NCI-H510A treated with DMSO at 0.1 percent for 48 hours (cell line): ENCODE results near the gene CP.
"Not testable (repeated sequence)": the region's sequence is repeated elsewhere in the genome, so short reads cannot be mapped to it uniquely, and the experiment has no call there.

ENCODE experiments used
- DNase-seq: peaks from one replicate; lab custom pipeline; 2025; lab: John Stamatoyannopoulos, UW

The CP gene

DNA sequence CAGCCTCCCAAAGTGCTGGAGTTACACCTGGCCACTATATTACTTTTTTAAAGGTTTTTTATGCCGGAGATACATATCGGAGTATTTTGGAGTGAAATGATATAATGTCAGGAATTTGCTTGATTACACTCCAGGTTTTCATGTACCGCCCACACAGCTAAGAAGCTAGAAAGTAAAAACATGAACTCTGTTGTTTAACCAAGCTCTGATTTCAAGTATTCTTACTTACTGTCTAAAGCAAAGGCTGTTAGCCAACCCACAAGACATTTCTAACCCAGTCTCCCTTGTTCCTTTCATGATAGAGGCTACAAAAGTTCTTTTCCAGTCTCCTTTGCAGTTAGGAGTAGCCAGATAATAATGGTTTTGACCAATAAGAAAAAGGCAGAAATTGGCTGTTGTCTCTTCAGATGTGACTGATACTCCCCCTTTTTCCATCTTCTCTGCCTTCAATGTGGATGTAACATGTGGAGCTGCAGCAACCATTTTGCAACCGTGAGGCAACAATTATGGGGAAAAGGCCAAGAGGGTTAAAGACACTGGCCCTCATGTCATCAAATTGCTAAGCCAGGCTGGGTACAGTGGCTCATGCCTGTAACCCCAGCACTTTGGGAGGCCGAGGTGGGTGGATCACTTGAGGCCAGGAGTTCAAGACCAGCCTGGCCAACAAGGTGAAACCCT lies 6.1 kb upstream of the CP start:
- no peak for DNase-seq

DNA sequence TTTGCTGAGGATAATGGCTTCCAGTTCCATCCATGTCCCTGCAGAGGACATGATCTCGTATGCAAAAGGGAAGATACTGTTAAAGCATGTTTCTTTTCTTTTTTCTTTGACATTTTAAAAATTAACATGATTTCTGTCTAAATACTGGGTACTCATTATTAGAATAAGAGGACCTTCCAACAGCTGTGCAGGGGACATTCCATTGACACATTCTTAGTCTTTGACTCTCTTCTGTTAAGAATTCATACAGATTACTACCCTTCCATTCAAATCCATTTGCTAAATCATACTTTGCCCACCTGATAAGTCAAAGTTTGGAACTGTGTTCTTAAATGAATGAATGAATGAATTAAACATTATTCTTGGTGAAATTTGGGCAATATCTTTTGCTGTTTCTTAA lies 5.1 kb upstream of the CP start:
- no peak for DNase-seq

DNA sequence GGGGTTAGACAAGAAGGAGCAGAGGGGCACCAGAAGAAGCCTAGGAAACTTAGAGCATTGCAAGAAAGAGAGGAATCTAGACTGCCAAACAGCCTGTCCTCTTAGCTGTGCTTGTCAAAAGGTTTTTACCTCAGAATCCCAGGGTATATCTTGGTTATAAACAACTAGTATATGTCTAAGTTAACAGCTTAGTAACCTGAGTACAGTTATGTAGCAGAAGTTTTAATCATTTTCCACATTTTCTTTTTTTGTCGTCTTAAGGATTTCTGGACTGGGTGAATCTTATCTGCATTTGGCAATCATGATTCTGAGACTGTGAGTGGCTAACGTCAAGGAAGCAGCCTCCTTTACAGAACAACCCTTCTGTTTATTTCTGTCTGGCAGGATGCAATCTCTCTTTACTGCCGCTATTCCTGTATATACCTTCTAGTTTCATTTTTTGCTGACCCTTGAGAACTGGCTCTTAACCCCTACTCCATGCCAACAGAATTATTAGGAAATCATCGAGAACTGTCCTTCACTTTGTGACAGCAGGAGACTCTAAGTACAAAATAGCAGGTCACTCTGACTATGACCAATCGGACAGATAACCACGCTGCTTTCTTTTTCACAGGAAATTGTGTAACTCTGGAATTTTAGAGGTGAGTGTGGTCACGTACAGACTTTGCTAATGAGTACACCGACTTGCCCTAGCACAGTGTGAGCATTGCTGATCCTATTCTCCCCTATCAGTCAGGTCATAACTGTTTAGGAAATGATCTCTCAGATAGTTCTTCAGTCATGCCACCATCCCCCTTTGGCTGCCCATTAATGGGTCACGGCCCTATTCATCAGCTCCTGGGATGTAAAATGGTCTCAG lies 3.3 kb upstream of the CP start:
- no peak for DNase-seq

DNA sequence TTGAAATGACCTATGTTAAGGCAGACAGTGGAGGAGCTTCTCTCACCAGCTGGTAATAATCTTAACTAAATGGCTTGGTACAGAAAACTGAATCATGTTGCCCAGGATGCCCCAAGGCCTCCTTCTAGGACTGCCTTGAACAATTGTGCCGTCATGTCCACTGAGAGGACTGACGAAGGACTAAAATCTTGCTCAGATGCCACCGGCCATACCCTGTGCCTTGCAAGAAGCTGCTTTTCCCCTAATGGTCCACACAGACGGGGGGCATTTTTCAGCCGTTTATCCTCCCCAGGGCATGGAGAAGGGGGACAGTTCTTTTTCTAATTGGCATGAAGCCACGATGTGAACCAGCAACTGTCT lies 1.8 kb upstream of the CP start:
- no peak for DNase-seq

DNA sequence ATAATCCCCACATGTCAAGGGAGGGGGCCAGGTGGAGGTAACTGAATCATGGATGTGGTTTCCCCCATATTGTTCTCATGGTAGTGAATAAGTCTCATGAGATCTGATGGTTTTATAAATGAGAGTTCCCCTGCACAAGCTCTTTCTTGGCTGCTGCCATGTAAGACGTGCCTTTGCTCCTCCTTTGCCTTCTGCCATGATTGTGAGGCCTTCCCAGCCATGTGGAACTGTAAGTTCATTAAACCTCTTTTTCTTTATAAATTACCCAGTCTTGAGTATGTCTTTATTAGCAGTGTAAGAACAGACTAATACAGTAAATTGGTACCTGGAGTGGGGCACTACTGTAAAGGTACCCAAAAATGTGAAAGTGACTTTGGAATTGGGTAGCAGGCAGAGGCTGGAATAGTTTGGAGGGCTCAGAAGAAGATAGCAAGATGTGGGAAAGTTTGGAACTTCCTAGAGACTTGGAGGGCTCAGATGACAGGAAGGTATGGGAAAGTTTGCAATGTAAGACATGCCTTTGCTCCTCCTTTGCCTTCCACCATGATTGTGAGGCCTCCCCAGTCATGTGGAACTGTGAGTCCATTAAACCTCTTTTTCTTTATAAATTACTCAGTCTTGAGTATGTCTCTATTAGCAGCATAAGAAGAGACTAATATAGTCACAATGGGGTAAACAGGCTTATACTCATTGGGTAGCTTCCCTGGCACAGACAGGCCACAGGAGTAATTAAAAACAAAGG lies 2.1 kb downstream of the CP start:
- DNase-seq = not testable (repeated sequence)

DNA sequence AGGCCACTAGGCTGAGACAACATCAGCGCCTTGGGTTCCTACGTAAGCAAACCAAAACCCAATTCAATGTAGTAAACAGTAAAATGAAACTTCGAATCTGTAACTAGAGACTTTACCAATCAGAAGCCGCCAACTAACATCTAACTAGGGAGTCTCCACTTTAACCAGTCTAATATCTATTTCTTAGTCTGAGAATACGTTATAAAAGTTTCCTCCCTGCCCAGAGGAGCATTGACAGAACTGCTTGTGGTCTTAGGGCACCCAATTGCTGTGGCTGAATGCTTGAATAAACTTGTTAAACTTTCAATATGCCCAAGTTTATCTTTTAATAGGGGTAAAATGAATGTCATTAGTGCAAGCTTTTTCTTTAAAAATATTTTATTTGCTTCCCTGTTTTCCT lies 4.3 kb downstream of the CP start:
- no peak for DNase-seq

DNA sequence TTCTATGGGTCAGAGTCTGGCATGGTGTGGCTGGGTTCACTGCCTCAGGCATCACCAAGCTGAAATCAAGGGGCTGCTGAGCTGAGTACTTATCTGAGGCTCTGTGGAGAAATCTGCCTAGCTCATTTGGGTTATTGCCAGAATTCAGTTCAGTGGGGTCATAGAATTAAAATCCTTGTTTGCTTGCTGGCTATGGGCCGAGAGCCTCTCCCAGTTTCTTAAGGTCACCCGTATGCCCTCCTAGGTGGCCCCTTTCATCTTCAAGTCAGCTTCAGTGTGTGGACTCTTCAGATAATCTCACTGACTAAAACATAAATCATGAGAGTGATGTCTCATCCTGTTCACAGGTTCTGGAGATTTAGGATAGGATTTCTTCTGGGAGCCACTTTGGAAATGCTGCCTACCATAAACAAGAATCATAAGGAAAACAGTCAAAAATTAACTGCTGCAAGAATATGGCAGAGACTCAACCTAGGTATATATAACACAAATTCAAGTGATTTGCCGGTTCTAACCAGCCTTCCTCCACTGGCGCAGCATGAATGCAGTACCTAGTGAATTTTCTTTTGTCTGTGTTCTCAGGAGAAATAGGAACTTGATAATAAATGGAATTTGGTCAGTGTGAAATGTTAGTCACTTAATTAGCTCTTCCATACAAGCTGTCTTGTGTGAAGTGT lies 5.3 kb downstream of the CP start:
- no peak for DNase-seq

DNA sequence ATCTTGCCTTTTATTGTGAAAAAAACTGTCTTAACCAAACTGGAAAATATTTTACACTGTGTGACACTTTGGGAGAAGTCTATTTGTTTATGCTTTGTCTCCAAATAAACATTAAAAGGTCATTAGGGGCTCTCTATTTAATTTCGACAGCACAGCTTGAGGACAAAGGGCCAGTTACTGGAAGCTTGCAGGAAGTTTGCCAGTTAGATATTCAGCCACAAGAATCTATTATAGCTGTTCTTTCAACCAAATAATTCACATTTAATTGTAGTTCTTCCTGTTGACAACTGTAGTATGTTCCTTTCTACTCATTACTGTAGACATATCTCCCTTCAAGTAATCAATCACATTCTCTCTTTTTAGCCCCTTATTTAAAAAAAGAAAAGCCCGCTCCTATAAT lies 6.1 kb downstream of the CP start:
- no peak for DNase-seq

DNA sequence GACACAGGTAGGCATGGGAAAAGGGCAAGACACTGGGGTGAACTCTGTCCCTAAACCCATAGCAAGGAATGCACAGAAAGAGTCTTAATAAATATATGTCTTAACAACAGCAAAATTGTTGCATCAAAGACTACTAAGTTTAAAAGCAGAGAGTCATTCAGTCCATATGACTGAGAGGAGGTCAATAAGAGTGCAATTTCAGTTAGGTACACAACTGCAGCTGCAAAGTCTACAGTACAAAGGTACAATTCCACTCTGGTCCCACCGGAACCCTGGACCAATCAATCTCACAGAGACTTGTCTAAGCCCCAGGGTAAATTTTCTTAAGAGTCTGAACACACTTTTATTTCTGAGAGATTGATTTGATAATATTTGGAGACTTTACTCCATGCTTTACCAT lies 6.9 kb downstream of the CP start:
- no peak for DNase-seq

DNA sequence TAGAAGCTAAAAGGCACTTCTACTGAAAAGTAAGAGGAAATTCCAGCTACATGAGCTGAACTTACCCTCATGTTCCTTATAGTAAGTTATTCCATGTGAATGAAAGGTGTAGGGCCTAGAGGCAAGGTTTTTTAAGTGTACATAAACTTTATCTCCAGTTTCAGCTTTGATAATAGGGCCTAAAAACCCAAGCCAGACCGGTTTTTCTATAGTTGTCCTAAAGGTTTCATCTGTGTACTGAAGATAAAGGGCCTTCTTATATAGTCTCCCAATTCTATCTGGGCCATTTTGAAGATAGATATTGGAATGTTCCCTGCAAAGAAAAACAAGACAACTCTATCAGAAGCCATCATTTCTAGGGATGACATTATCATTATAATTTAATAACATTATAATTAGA lies 9.2 kb downstream of the CP start:
- DNase-seq = no peak

DNA sequence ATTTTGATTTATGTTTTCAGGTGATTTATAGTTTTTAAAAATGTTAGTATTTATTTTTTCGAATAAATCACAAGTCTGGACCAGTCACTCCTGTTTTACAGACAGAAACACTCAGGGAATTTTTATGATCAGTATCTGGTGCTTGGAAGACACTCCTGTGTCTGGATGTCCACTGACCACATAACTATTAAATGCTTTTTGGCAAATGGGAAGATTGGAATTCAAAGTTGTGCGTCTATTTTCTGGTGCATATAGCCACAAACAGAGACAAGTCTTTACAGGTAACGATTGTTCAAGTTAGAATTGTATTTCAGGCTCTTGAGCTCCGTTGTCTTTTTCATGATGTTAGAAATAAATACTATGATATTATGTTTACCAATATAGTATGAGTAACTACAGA lies 12.2 kb downstream of the CP start:
- no peak for DNase-seq

DNA sequence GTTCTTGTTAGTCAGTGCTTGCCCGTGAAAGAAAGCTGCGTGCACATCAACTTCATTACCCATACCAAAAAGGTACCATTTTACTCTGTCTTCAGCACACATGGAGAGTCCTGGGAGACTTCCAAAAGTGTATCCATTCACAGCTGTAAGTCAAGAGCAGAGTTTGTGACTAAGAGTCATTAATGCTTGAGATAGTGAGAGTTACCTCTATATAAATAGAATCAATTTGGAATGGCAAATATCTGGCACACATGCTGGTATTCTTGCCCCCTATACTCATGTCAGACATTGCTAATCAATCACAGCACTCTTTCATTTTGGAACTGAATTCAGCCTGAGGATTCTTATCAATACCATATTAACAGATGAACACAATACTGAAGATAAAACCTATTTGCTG lies 14.2 kb downstream of the CP start:
- no peak for DNase-seq

DNA sequence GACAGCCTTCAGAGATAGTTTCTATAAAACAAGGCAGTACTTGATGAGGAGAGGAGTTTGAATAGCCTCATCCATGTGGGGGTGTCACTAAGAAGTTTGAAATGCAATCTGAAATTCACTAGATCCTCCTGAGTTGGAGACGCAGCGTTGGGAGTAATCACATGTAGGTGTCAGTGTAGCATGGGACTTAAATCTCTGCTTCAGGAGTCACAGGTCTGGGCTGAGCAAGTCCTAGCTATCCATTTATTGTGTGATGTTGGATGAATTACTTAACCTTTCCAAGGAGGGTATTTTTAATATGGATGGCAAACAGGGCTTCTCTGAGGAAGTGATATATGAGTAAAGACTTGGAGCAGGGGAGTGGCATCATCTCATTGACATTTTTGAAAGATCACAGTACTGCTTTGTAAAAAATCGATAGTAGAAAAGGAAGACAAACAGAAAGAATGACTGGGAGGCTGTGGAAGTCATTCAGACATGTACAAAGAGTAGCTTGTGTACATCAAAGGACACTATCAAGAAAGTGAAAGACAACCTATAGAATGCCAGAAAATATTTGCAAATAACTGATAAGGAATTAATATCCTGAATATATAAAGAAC lies 17.1 kb downstream of the CP start:
- no peak for DNase-seq

DNA sequence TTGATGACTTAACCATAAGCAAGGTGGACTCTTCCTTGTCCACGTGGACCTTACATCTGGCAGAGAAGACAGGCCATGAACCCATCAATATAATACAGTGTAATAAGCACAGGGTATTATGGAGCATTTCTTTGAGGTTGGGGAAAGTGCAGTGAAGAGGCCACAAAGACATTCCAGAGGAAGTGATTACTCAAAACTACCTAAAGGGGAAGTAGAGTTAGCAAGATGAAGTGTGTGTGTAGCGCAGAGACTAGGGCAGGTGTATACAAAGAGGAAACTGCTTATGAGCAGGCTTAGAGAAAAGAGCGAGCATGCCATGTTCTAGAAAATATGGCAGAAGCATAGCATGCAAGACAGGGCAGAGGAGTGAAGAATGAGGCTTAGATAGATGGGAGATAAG lies 17.9 kb downstream of the CP start:
- no peak for DNase-seq

DNA sequence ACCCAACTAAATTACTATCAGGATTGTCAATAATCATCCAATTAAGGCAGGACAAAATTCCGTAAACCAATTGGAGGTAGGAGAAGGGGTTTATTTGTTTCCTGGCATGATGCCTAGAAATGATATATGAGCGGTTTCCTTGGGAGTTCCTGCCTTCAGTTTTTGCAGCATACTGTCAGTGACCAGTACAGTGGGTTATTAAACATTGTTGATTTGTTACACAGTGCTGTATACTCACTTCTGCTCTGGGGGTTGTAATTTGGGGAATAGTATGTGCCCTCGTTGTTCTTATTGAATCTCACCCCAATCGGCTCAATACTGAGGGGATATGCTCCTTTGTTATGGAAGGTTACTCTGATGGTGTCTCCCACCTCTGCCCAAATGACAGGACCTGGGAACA lies 22.2 kb downstream of the CP start:
- peak; percentile 72 for DNase-seq

DNA sequence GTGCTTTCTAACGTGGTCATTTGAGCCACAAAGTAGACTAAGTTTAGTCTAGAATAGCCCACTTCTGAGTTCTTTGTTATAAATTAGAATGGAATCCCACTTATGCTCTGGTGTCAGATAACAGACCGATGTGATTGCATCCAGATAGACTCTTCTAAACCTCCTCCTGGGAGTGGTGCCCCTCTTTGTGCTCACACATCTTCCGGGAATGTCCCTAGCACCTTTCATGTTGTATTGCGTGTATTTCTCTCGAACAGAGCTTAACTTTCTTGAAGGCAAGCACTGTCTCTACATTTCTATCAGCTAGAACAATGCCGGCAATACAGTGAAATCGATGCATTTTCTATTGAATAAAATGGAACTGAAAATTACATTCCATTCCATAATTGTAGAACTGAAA lies 23.0 kb downstream of the CP start:
- peak; percentile 26 for DNase-seq

DNA sequence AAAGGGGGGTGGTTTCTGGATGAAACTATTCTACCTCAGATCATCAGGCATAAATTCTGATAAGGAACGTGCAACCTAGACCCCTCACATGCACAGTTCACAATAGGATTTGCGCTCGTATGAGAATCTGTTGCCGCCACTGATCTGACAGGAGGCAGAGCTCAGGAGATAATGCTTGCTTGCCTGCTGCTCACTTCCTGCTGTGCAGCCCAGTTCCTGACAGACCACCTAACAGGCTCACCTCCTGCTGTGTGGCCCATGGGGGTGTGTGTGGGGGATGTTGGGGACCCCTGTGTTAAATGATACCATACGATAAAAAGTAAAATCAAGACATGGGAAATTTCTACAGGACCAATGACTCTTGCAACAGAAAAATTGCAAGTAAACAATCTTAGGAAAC lies 24.0 kb downstream of the CP start:
- DNase-seq = no peak

DNA sequence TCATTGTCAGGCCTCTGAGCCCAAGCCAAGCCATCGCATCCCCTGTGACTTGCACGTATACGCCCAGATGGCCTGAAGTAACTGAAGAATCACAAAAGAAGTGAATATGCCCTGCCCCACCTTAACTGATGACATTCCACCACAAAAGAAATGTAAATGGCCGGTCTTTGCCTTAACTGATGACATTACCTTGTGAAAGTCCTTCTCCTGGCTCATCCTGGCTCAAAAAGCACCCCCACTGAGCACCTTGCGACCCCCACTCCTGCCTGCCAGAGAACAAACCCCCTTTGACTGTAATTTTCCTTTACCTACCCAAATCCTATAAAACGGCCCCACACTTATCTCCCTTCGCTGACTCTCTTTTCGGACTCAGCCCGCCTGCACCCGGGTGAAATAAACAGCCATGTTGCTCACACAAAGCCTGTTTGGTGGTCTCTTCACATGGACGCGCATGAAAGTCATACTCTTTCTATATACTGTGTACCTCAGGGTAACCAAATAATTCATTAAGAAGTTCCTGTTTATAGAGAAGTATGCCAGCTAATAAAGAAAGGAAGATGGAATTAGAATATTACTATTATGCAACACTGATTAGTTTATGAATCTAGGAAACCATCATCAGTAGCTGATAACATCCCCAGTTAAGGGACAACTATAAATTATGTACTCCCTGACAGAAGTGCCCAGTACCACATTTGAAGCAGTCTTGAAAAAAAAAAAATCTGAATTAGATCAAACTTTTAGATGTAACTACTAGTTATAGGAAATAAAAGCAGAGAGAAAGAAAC lies 24.6 kb downstream of the CP start:
- not testable (repeated sequence) for DNase-seq

DNA sequence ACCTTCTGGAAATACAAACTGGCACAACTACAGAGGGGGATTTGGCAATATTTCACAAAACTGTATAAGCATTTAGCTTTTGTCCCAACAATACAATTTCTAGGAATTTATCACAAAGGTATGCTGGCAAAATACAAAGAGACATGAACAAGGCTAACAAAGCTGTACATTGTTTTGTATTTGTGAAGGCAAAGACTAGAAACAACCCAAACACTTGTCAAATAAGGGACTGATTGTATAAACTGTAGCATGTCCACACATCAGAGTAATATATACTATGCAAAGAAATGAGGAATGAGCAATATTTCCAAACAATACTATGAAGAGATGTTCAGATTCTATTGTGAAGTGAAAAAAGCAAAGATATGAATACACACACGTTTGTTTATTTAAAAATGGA lies 26.4 kb downstream of the CP start:
- no peak for DNase-seq

DNA sequence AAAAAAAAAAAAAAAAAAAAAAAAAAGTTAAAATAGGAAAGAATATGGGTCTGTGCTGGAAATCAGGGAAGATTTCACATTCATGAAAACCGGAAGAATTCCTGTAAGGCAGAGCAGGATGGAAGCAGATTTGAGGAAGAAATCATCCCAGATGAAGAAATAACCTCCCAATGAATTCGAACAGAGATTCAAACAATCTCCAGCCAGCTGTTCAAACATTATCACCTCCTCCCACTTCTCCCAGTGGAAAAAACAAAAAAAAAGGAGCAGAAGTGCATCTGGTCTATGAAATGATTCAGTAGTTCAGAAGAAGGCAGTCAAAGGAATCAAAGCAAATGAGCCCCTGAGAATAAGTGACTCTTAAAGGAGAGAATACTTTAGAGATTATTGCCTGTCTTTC lies 33.1 kb downstream of the CP start:
- DNase-seq = no peak

DNA sequence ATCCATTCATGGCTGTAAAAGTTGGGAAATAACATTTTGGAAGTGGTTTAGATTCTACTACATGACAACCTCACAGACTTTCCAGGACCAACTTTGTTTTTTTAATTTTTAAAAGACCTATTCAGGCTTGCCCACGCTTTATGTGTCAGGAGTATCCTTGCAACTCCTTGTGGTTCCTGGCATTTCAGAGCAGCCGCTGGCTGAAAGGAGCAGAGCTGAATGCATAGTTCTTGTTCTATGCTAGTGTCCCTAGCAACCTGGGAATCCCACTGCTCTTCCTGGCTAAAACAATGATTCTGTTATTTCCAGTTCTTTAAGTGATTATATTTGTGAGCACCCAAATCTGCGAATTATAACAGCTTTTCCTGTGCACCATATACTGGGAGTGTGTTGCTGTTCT lies 34.9 kb downstream of the CP start:
- DNase-seq = no peak
